Measurements from ENCODE around the gene ACADL. TPM values are rescaled to one million over a fixed set of nuclear protein-coding genes. Genes with fewer than 3 reads are reported as not detected.

The ACADL gene
- total and polyA plus RNA-seq, 2 donors (not counting 3 experiments of a cell fraction or from before 2014, with no cell fraction given): not detected

GRCh38 chr2:210157526-210157925, 67.7 kb downstream of the ACADL start:
- POLR2A ChIA-PET: no interaction called here
- H3K27me3 ChIP-seq (ENCODE audit: control insufficient read depth in 2 of 2, insufficient read depth in 2 of 2, low read length in 2 of 2): no peaks in the 10 kb centered on the region

More at GRCh38 chr2:210157526-210157925, 67.7 kb downstream of the ACADL start:
- H3K27ac ChIP-seq (ENCODE audit: insufficient read depth, low read depth, low read length): no peak overlapping the region
- H3K9ac ChIP-seq (replicated peaks; ENCODE audit: extremely low read depth, insufficient read depth, low read length): no peak overlapping the region
- H3K4me1 ChIP-seq (ENCODE audit: control insufficient read depth, extremely low read depth, insufficient read depth, low read length): no peaks in the 10 kb centered on the region
- no peak overlapping the region for H2AFZ ChIP-seq (ENCODE audit: low read depth, low read length)
- DNase-seq (ENCODE audit: low read depth, low spot score) (no peak), FAIRE-seq (no peak)
- no peak overlapping the region for H3K4me3 ChIP-seq (replicated peaks in 1 of 3; ENCODE audit: insufficient read depth in 1 of 3, low read depth in 1 of 3, low read length in 3 of 3)
- H3K4me2 ChIP-seq (ENCODE audit: insufficient read depth, low read length): no peak overlapping the region
- H3K36me3 ChIP-seq (ENCODE audit: control insufficient read depth in 2 of 2, extremely low read depth in 1 of 2, insufficient read depth in 2 of 2, low read length in 2 of 2): no peaks in the 10 kb centered on the region
- CTCF ChIA-PET: interaction anchor here (0.9 to 1.2 kb wide), 2 partner anchors 37 to 84 kb away, joined by 3 to 5 read pairs; no protein-coding TSS in a partner anchor
- H3K79me2 ChIP-seq (ENCODE audit: control insufficient read depth, insufficient read depth, low read length): no peaks in the 10 kb centered on the region
- intact Hi-C loops (cut with micrococcal nuclease): no loop called here
- no peaks in the 10 kb centered on the region for H3K9me1 ChIP-seq (replicated peaks; ENCODE audit: control insufficient read depth, extremely low read depth, insufficient read depth, low read length)
- dilution Hi-C loops (cut with MboI; ENCODE audit: extremely low pct_ligation_motif_present, low sequenced_read_pairs): no loop called here
- TF ChIP-seq FOS (IDR thresholded peaks at IDR 0.05; ENCODE audit: borderline replicate concordance, insufficient read depth, low read length) (no peak), MYC (IDR thresholded peaks at IDR 0.05; ENCODE audit: low read depth, low read length) (no peak), GATA2 (IDR thresholded peaks at IDR 0.05; ENCODE audit: insufficient read depth, insufficient read length, low read depth, low read length) (no peak), MAX (IDR thresholded peaks at IDR 0.05; ENCODE audit: insufficient read depth, insufficient read length) (no peak), POLR2A (IDR thresholded peaks at IDR 0.05; ENCODE audit: low read depth, low read length) (no peak), POLR2AphosphoS5 (IDR thresholded peaks at IDR 0.05; ENCODE audit: insufficient read depth, low read depth, low read length) (no peak), JUN (IDR thresholded peaks at IDR 0.05; ENCODE audit: borderline replicate concordance, insufficient read depth, insufficient read length, low read depth) (no peak), EZH2 (IDR thresholded peaks at IDR 0.05; ENCODE audit: borderline replicate concordance, low read depth, low read length, severe bottlenecking) (no peak), CTCF (IDR thresholded peaks at IDR 0.05; ENCODE audit: extremely low read depth in 1 of 2, insufficient read depth in 1 of 2, low read depth in 1 of 2, low read length in 2 of 2) (no peak)
- no peaks in the 10 kb centered on the region for H4K20me1 ChIP-seq (replicated peaks; ENCODE audit: control insufficient read depth, extremely low read depth, insufficient read depth, low read length)
- no TSS peak for BruUV-seq (replicated peaks)
- no peaks in the 10 kb centered on the region for H3K9me3 ChIP-seq (replicated peaks; ENCODE audit: control insufficient read depth, insufficient read depth, low read length)

Measured in endothelial cell of umbilical vein (primary cell).